ENCODE data around the gene MAPKAP1.

DNA sequence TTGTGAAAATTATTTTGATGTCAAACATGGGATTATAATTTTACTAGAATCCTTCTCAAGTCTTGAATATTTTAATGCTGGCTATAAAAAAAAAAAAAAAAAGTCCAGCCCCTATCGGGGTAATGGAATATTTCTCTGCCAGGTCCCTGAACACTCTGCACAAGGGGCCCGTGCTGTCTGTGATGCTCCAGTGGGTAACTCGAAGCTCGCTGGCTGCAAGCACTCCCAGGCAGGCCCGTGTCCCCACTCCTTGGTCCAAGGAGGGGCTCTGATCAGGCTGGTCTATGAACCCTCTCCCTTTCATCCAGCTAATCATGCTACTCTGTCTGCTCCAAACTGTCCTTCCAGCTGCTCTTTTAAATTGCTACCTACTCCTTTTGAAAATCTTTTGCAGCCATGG, 264.6 kb downstream of the MAPKAP1 start:
- no peak for TF ChIP-seq EZH2 (IDR thresholded peaks at IDR 0.05; ENCODE audit: borderline replicate concordance, low read length)
- TF ChIP-seq, protein P1, sequence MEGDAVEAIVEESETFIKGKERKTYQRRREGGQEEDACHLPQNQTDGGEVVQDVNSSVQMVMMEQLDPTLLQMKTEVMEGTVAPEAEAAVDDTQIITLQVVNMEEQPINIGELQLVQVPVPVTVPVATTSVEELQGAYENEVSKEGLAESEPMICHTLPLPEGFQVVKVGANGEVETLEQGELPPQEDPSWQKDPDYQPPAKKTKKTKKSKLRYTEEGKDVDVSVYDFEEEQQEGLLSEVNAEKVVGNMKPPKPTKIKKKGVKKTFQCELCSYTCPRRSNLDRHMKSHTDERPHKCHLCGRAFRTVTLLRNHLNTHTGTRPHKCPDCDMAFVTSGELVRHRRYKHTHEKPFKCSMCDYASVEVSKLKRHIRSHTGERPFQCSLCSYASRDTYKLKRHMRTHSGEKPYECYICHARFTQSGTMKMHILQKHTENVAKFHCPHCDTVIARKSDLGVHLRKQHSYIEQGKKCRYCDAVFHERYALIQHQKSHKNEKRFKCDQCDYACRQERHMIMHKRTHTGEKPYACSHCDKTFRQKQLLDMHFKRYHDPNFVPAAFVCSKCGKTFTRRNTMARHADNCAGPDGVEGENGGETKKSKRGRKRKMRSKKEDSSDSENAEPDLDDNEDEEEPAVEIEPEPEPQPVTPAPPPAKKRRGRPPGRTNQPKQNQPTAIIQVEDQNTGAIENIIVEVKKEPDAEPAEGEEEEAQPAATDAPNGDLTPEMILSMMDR (conservative IDR thresholded peaks at IDR 0.05 in 1 of 2, IDR thresholded peaks at IDR 0.05 in 1 of 2; ENCODE audit: extremely low read depth in 1 of 2, insufficient read depth in 1 of 2, low read depth in 1 of 2, low read length in 2 of 2): no peak

Data from mammary epithelial cell (primary cell).